SU-DHL-6 (cell line): Measurements from ENCODE around the gene SNAPC2.
A peak's percentile ranks its signal among the peaks of the same experiment; 100 is the strongest.

Source experiments
- CTCF ChIP-seq: fragments of 200-600 bp; sonication (generic); IDR thresholded peaks from one replicate; pipeline ENCODE4 v1.5.1; 2017; ENCODE audit warnings: antibody characterized with exemption, mild to moderate bottlenecking, low read length, moderate library complexity; ENCODE audit not compliant: insufficient read depth, poor library complexity, severe bottlenecking
- EZH2phosphoT487 ChIP-seq: fragments of 200-600 bp; sonication (generic), shearing (Covaris generic); conservative IDR thresholded peaks from 2 replicates; pipeline ENCODE4 v1.6.1; 2018; ENCODE audit warnings: mild to moderate bottlenecking, antibody characterized with exemption, low read length, moderate library complexity, mixed read lengths

GRCh38 chr19:7917267-7918061 is 2.7 kb upstream of the SNAPC2 start:
- TF ChIP-seq CTCF (peak; percentile 17), EZH2phosphoT487 (no peak)
